ENCODE measurements around the gene ITPR1. TPM values are rescaled to one million over a fixed set of nuclear protein-coding genes. Genes with fewer than 3 reads are reported as not detected.

Gene ITPR1
- total and polyA plus RNA-seq, 2 experiments from 2014 or later, result 6.8 to 21.0 TPM

- H3K36me3 Mint-ChIP-seq (ENCODE audit: low read depth), result no peaks in the 10 kb centered on the region
- no peak overlapping the region for H3K27ac Mint-ChIP-seq
- no peaks in the 10 kb centered on the region; the same call in 2 of the 3 replicates for H3K9me3 Mint-ChIP-seq
- Histone ChIP-seq H3K36me3 (ENCODE audit: insufficient read depth) (no peaks in the 10 kb centered on the region), H3K79me2 (replicated peaks; ENCODE audit: insufficient read depth) (no peaks in the 10 kb centered on the region), H3K9me2 (ENCODE audit: insufficient read depth) (0 out of 2 replicates have a peak, but pooled peaks cover 6% of the 10 kb centered on the region), H3K4me2 (no peak overlapping the region), H2AFZ (no peak overlapping the region), H3K4me1 (ENCODE audit: insufficient read depth) (0 out of 2 replicates have a peak, but pooled peaks cover 3% of the 10 kb centered on the region), H4K20me1 (replicated peaks; ENCODE audit: insufficient read depth) (no peaks in the 10 kb centered on the region), H3K27me3 (ENCODE audit: insufficient read depth) (no peaks in the 10 kb centered on the region), H3F3A (replicated peaks; ENCODE audit: low read depth) (no peaks in the 10 kb centered on the region), H3K27ac (ENCODE audit: low read depth) (no peak overlapping the region), H3K4me3 (no peak overlapping the region)
- H3K27me3 Mint-ChIP-seq (ENCODE audit: insufficient read depth, low read depth, poor library complexity), result peaks cover 2% of the 10 kb centered on the region
- no peak overlapping the region for H3K4me3 Mint-ChIP-seq
- ATAC-seq (no peak), DNase-seq (ENCODE audit: low spot score) (no peak)
- peaks cover 4% of the 10 kb centered on the region; the same call in 2 of the 3 replicates for H3K4me1 Mint-ChIP-seq
- TF ChIP-seq ETS1 (IDR thresholded peaks at IDR 0.05) (no peak), EZH2 (IDR thresholded peaks at IDR 0.05; ENCODE audit: low read depth, unreplicated experiment) (no peak), CTCF (conservative IDR thresholded peaks at IDR 0.05; ENCODE audit: low read depth in 2 of 2) (no peak), ZNF114 (CRISPR knock-in tag; IDR thresholded peaks at IDR 0.05) (no peak), REST (IDR thresholded peaks at IDR 0.05; ENCODE audit: unreplicated experiment) (no peak), JUNB (IDR thresholded peaks at IDR 0.05; ENCODE audit: unreplicated experiment) (no peak), CREB1 (CRISPR knock-in tag; IDR thresholded peaks at IDR 0.05; ENCODE audit: low read depth) (no peak), STAT1 (IDR thresholded peaks at IDR 0.05; ENCODE audit: unreplicated experiment) (no peak)
Measured at GRCh38 chr3:4475804-4476203, 17.3 kb upstream of the ITPR1 start.

GRCh38 chr3:4476496-4476895 is 16.7 kb upstream of the ITPR1 start:
- Histone ChIP-seq H3K4me2 (no peak overlapping the region), H3K79me2 (replicated peaks; ENCODE audit: insufficient read depth) (no peaks in the 10 kb centered on the region), H3K4me3 (no peak overlapping the region), H3F3A (replicated peaks; ENCODE audit: low read depth) (no peaks in the 10 kb centered on the region), H3K9me2 (ENCODE audit: insufficient read depth) (0 out of 2 replicates have a peak, but pooled peaks cover 6% of the 10 kb centered on the region), H3K4me1 (ENCODE audit: insufficient read depth) (0 out of 2 replicates have a peak, but pooled peaks cover 3% of the 10 kb centered on the region), H3K27me3 (ENCODE audit: insufficient read depth) (no peaks in the 10 kb centered on the region), H3K36me3 (ENCODE audit: insufficient read depth) (no peaks in the 10 kb centered on the region), H2AFZ (no peak overlapping the region), H4K20me1 (replicated peaks; ENCODE audit: insufficient read depth) (no peaks in the 10 kb centered on the region), H3K27ac (ENCODE audit: low read depth) (no peak overlapping the region)
- no peak for ATAC-seq
- DNase-seq (ENCODE audit: low spot score), result no peak
- Mint-ChIP-seq H3K9me3 (no peaks in the 10 kb centered on the region; the same call in 2 of the 3 replicates), H3K4me3 (no peak overlapping the region), H3K4me1 (peaks cover 4% of the 10 kb centered on the region; the same call in 2 of the 3 replicates), H3K27ac (no peak overlapping the region), H3K36me3 (ENCODE audit: low read depth) (no peaks in the 10 kb centered on the region), H3K27me3 (ENCODE audit: insufficient read depth, low read depth, poor library complexity) (peaks cover 2% of the 10 kb centered on the region)
- TF ChIP-seq ZNF331 (CRISPR knock-in tag; IDR thresholded peaks at IDR 0.05; ENCODE audit: low read depth), result no peak
- no peak for TF ChIP-seq NANOG (IDR thresholded peaks at IDR 0.05; ENCODE audit: borderline replicate concordance)
- no peak for TF ChIP-seq CREB1 (CRISPR knock-in tag; IDR thresholded peaks at IDR 0.05; ENCODE audit: low read depth)
- TF ChIP-seq ZNF114 (CRISPR knock-in tag; IDR thresholded peaks at IDR 0.05), result no peak
- no peak for TF ChIP-seq ETS1 (IDR thresholded peaks at IDR 0.05)

All from GM23338 (cell line).